Liver (tissue), 3 donors: ENCODE data around the gene PRRT3.
A peak's percentile ranks its signal among the peaks of the same experiment; 100 is the strongest.

Source experiments
- ATF3 ChIP-seq: IDR thresholded peaks from 2 replicates; pipeline ENCODE4 v1.6.1; 2016; ENCODE audit warnings: antibody characterized with exemption
- CTCF ChIP-seq: fragments of 150-350 bp; IDR thresholded peaks from 2 replicates; pipeline ENCODE4 v1.5.1; 2017; ENCODE audit warnings: improper control_type of control experiment, low read depth, low read length; ENCODE audit not compliant: missing input control
- EGR1 ChIP-seq, 2 donors: IDR thresholded peaks; 2 replicates each; pipeline ENCODE4 v1.6.1; 2016 to 2018; ENCODE audit warnings: antibody characterized with exemption in 2 of 2, low read depth in 2 of 2
- FOXA1 ChIP-seq: IDR thresholded peaks from 2 replicates; pipeline ENCODE4 v1.6.1; 2016; ENCODE audit warnings: antibody characterized with exemption
- JUND ChIP-seq, 2 donors: IDR thresholded peaks; 2 replicates each; pipeline ENCODE4 v1.6.1; 2016; ENCODE audit warnings: antibody characterized with exemption in 2 of 2
- MAX ChIP-seq: IDR thresholded peaks from 2 replicates; pipeline ENCODE4 v1.6.1; 2016; ENCODE audit warnings: antibody characterized with exemption
- NR2F2 ChIP-seq: IDR thresholded peaks from 2 replicates; pipeline ENCODE4 v1.6.1; 2016; ENCODE audit warnings: antibody characterized with exemption
- RAD21 ChIP-seq, 2 donors: IDR thresholded peaks; 2 replicates each; pipeline ENCODE4 v1.6.1; 2016; ENCODE audit warnings: antibody characterized with exemption in 2 of 2, mild to moderate bottlenecking in 2 of 2
- REST ChIP-seq: IDR thresholded peaks from 2 replicates; pipeline ENCODE4 v1.6.1; 2016; ENCODE audit warnings: antibody characterized with exemption, mild to moderate bottlenecking
- RXRA ChIP-seq, 2 donors: IDR thresholded peaks; 2 replicates each; pipeline ENCODE4 v1.6.1; 2017 to 2018; ENCODE audit warnings: antibody characterized with exemption in 2 of 2, mild to moderate bottlenecking in 1 of 2
- SP1 ChIP-seq: IDR thresholded peaks from 2 replicates; pipeline ENCODE4 v1.6.1; 2018; ENCODE audit warnings: antibody characterized with exemption, mild to moderate bottlenecking
- TAF1 ChIP-seq: conservative IDR thresholded peaks from 2 replicates; pipeline ENCODE4 v1.6.1; 2016; ENCODE audit warnings: antibody characterized with exemption, mild to moderate bottlenecking
- ZBTB33 ChIP-seq: IDR thresholded peaks from 2 replicates; pipeline ENCODE4 v1.6.1; 2016; ENCODE audit warnings: antibody characterized with exemption
- donor health status: healthy.
- donor health status: healthy.

- peak; percentile 32 for TF ChIP-seq FOXA1
- peak in 1 of 2 donors; percentile 23 for TF ChIP-seq RAD21 (IDR thresholded peaks at IDR 0.05)
- TF ChIP-seq CTCF = no peak
- no peak for TF ChIP-seq ZBTB33
- TF ChIP-seq EGR1 (IDR thresholded peaks at IDR 0.05; ENCODE audit: low read depth in 2 of 2) = no peak
- no peak for TF ChIP-seq TAF1
- peak in 1 of 2 donors; percentile 68 for TF ChIP-seq RXRA (IDR thresholded peaks at IDR 0.05)
- no peak for TF ChIP-seq REST
- TF ChIP-seq ATF3 = no peak
- peak; percentile 68 for TF ChIP-seq MAX
- TF ChIP-seq SP1 = peak; percentile 56
- TF ChIP-seq JUND (IDR thresholded peaks at IDR 0.05) = no peak
- TF ChIP-seq NR2F2 = peak; percentile 18
Observed at GRCh38 chr3:9909221-9910013, 42.8 kb downstream of the PRRT3 start.
